Endothelial cell of umbilical vein (primary cell): ENCODE measurements around the gene ABCA2. TPM values are rescaled to one million over a fixed set of nuclear protein-coding genes. Genes with fewer than 3 reads are reported as not detected.

Experiments used
- BruUV-seq: library from RNA; stranded (reverse); fragments of 400-500 nt; replicated peaks from 2 replicates; lab custom pipeline; 2021; lab: Mats Ljungman, UMichigan
- CTCF ChIA-PET: fragments of 300-600, 350-600 bp; sonication (Branson Sonifier 250); formaldehyde crosslinking; loops from one replicate; lab custom pipeline; 2021; ENCODE audit warnings: antibody characterized with exemption, inconsistent platforms; lab: Charles Lee
- POLR2A ChIA-PET: fragments of 300-600, 350-600 bp; sonication (Branson Sonifier 250); formaldehyde crosslinking; loops from one replicate; lab custom pipeline; 2021; ENCODE audit warnings: antibody characterized with exemption, inconsistent platforms; lab: Charles Lee
- DNase-seq: peaks from one replicate; pipeline ENCODE4 v3.0.0-alpha.2; 2011; ENCODE audit warnings: low read depth, low spot score
- FAIRE-seq: peaks from 2 replicates; lab custom pipeline; 2011; peaks lifted over from hg19 to GRCh38; lab: Jason Lieb, UNC
- H2AFZ ChIP-seq: 2 replicates; pipeline ENCODE4 v1.6.0; 2012; ENCODE audit warnings: low read depth, low read length, control low read depth, inconsistent platforms
- H3K27ac ChIP-seq: 2 replicates; pipeline ENCODE4 v1.5.1; 2011; ENCODE audit warnings: low read depth, mild to moderate bottlenecking, control low read depth, low read length, moderate library complexity; ENCODE audit not compliant: insufficient read depth
- H3K27me3 ChIP-seq, 2 experiments: 2 replicates each; pipeline versions ENCODE4 v1.6.0 to v1.6.1; 2011; ENCODE audit warnings: low read length in 2 of 2, mixed read lengths in 1 of 2; ENCODE audit not compliant: control insufficient read depth in 2 of 2, insufficient read depth in 2 of 2
- H3K36me3 ChIP-seq, 2 experiments: 2 replicates in 1 of 2; 3 replicates in 1 of 2; pipeline ENCODE4 v1.5.1; 2011; ENCODE audit warnings: low read length in 2 of 2, mild to moderate bottlenecking in 1 of 2, moderate library complexity in 1 of 2; ENCODE audit not compliant: control insufficient read depth in 2 of 2, insufficient read depth in 2 of 2; ENCODE audit errors: extremely low read depth in 1 of 2
- H3K4me1 ChIP-seq: 3 replicates; pipeline ENCODE4 v1.5.1; 2011; ENCODE audit warnings: mild to moderate bottlenecking, low read length; ENCODE audit not compliant: control insufficient read depth, insufficient read depth; ENCODE audit errors: extremely low read depth
- H3K4me2 ChIP-seq: 2 replicates; pipeline ENCODE4 v1.6.1; 2011; ENCODE audit warnings: low read length, control low read depth, mixed read lengths; ENCODE audit not compliant: insufficient read depth
- H3K4me3 ChIP-seq, 3 experiments: fragments of 200-600 bp in 1 of 3; sonication (generic), shearing (Covaris generic) in 1 of 3; replicated peaks in 1 of 3; 2 replicates each; pipeline ENCODE4 v1.5.1; 2011 to 2016; ENCODE audit warnings: control low read depth in 3 of 3, low read length in 3 of 3, mild to moderate bottlenecking in 2 of 3, inconsistent platforms in 1 of 3, low read depth in 1 of 3, moderate library complexity in 1 of 3; ENCODE audit not compliant: insufficient read depth in 1 of 3
- H3K79me2 ChIP-seq: 2 replicates; pipeline ENCODE4 v1.6.0; 2012; ENCODE audit warnings: low read length, inconsistent platforms; ENCODE audit not compliant: control insufficient read depth, insufficient read depth
- H3K9ac ChIP-seq: replicated peaks from 2 replicates; pipeline ENCODE3; 2011; ENCODE audit warnings: low read length, control low read depth; ENCODE audit not compliant: insufficient read depth; ENCODE audit errors: extremely low read depth
- H3K9me1 ChIP-seq: replicated peaks from 3 replicates; pipeline ENCODE4 v1.6.0; 2011; ENCODE audit warnings: mild to moderate bottlenecking, low read length; ENCODE audit not compliant: control insufficient read depth, insufficient read depth; ENCODE audit errors: extremely low read depth
- H3K9me3 ChIP-seq: replicated peaks from 2 replicates; pipeline ENCODE4 v1.5.1; 2012; ENCODE audit warnings: low read length, inconsistent platforms; ENCODE audit not compliant: control insufficient read depth, insufficient read depth
- H4K20me1 ChIP-seq: replicated peaks from 2 replicates; pipeline ENCODE3; 2011; ENCODE audit warnings: mild to moderate bottlenecking, low read length; ENCODE audit not compliant: control insufficient read depth, insufficient read depth; ENCODE audit errors: extremely low read depth
- CTCF ChIP-seq, 2 donors: IDR thresholded peaks; 1 replicate in 1 of 2; 2 replicates in 1 of 2; pipeline ENCODE4 v1.5.1; 2011; ENCODE audit warnings: low read length in 2 of 2, mild to moderate bottlenecking in 2 of 2, moderate library complexity in 2 of 2, control low read depth in 1 of 2, inconsistent platforms in 1 of 2, low read depth in 1 of 2; ENCODE audit not compliant: insufficient read depth in 1 of 2; ENCODE audit errors: extremely low read depth in 1 of 2
- EZH2 ChIP-seq: IDR thresholded peaks from 2 replicates; pipeline ENCODE4 v1.6.1; 2012; ENCODE audit warnings: borderline replicate concordance, low read depth, mild to moderate bottlenecking, moderate library complexity, low read length, inconsistent platforms; ENCODE audit not compliant: severe bottlenecking
- FOS ChIP-seq: IDR thresholded peaks from 2 replicates; pipeline ENCODE4 v1.6.1; 2011; ENCODE audit warnings: mild to moderate bottlenecking, low read length, moderate library complexity, borderline replicate concordance; ENCODE audit not compliant: insufficient read depth
- JUN ChIP-seq: IDR thresholded peaks from 2 replicates; pipeline ENCODE4 v1.6.1; 2011; ENCODE audit warnings: borderline replicate concordance, low read depth; ENCODE audit not compliant: insufficient read length, insufficient read depth
- MYC ChIP-seq: IDR thresholded peaks from one replicate; pipeline ENCODE4 v1.6.1; 2011; ENCODE audit warnings: mild to moderate bottlenecking, low read depth, low read length
- dilution Hi-C: fragments of 300-500 bp; cut with MboI; formaldehyde crosslinking; loops from one replicate; pipeline ENCODE4 v1.15.0; 2019; ENCODE audit warnings: low sequenced_read_pairs; ENCODE audit not compliant: extremely low pct_ligation_motif_present
- intact Hi-C: fragments of 100-400 bp; cut with micrococcal nuclease; formaldehyde crosslinking; loops from one replicate; pipeline ENCODE4 v1.10.0; 2022
- polyA plus RNA-seq, 4 experiments: library from polyadenylated mRNA; depleted of rRNA in 3 of 4; stranded (reverse) in 3 of 4; unstranded in 1 of 4; fragments of >200 nt; gene quantifications; 2 replicates each; pipeline versions ENCODE4 v1.2.1 to v1.2.3, GENCODE V29; 2011 to 2012; ENCODE audit warnings: missing spikeins in 1 of 4
- total RNA-seq: library from RNA; stranded (reverse); gene quantifications from 2 replicates; pipeline ENCODE4 v1.2.3, GENCODE V29; 2021
- TF ChIP-seq, protein P1 (sequence below): IDR thresholded peaks from 2 replicates; pipeline ENCODE4 v1.6.1; 2011; ENCODE audit not compliant: insufficient read depth, insufficient read length

ABCA2 gene
- total and polyA plus RNA-seq, 2 donors (not counting 3 experiments of a cell fraction or from before 2014, with no cell fraction given): 20.0 to 29.1 TPM

DNA sequence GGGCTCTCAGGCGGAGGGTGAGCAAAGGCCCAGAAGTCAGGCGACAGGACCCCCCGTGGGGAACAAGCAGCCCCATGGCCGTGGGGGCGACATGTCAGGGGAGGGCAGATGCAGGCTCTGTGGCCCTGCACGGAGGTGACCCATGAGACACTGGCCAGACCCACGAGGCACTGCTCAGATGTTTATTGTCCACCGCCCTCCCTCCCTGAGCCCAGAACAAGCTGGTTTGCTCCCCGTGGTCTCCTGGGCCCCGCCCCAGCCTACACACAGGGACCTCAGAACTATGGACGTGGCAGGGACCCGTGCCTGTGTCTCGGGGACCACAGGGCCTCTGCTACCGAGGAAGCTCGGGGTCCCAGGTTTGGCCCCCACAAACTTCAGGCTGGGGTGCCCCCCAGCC, 2.0 kb upstream of the ABCA2 start:
- H3K36me3 ChIP-seq: no peaks in the 10 kb centered on the region
- no peaks in the 10 kb centered on the region for H3K79me2 ChIP-seq
- H3K4me3 ChIP-seq: no peak overlapping the region
- dilution Hi-C loops (no loop called here), intact Hi-C loops (no loop called here)
- no peaks in the 10 kb centered on the region for H3K9me1 ChIP-seq
- ChIA-PET CTCF (interaction anchor here (0.6 to 4.5 kb wide), 53 partner anchors 9 to 269 kb away, joined by 3 to 34 read pairs (median 6); partner anchors contain the start of genes AJM1, ANAPC2, CCDC183 and CLIC3), POLR2A (no interaction called here)
- no peaks in the 10 kb centered on the region for H3K9me3 ChIP-seq
- H3K4me1 ChIP-seq: peaks cover 12% of the 10 kb centered on the region
- no peak for DNase-seq
- H2AFZ ChIP-seq: no peak overlapping the region
- no peak overlapping the region for H3K9ac ChIP-seq
- no peak overlapping the region for H3K27ac ChIP-seq
- no peak for FAIRE-seq
- no peaks in the 10 kb centered on the region for H4K20me1 ChIP-seq
- H3K27me3 ChIP-seq: no peaks in the 10 kb centered on the region
- TF ChIP-seq JUN (no peak), MYC (no peak), FOS (no peak)
- TF ChIP-seq, protein P1, sequence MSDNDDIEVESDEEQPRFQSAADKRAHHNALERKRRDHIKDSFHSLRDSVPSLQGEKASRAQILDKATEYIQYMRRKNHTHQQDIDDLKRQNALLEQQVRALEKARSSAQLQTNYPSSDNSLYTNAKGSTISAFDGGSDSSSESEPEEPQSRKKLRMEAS: no peak
- H3K4me2 ChIP-seq: no peak overlapping the region
- no TSS peak for BruUV-seq

DNA sequence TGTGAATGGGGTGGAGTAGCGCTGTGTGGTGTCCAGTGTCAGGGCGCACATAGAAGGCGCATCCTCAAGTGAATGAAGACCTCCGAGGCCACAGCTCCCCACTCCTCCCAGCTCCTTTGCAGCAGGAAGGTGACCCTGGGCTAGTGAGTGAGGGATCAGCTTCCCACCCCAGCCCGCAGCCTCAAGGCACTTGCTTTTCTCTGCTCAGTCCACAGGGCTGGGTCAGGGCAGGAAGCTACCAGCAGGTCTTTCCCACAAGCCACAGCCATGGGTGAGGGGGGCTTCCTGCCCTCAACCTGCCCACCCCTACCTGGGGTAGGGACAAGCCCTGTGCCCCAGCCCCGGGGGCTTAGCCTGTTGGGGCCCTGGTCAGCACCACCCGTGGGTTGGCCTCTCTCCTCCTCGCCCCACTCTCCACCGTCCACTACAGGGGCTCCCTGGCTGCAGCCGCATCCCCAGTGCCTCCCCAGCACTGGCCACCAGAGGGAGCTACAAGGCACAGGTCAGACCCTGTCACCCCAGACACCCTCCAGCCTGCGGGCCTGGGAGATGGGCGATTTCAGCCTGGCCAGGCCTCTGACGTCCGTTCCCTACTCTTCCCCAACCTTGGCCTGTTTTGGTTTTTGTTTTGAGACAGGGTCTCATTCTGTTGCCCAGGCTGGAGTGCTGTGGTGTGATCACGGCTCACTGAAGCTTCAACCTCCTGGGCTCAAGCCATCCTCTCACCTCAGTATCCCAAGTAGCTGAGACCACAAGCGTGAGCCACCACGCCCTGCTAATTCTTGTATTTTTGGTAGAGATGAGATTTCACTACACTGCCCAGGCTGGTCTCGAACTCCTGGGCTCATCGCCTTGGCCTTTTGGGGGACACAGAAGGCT, 1.3 kb upstream of the ABCA2 start:
- POLR2A ChIA-PET: no interaction called here
- intact Hi-C loops: loop anchor here (1.0 to 2.0 kb wide), 4 partner anchors 16 to 58 kb away; partner anchors contain the start of gene MAN1B1

More for the DNA sequence above, 1.3 kb upstream of the ABCA2 start:
- H3K9me3 ChIP-seq: no peaks in the 10 kb centered on the region
- H3K9me1 ChIP-seq: no peaks in the 10 kb centered on the region
- DNase-seq (peak; percentile 59), FAIRE-seq (peak; percentile 63)
- no peak overlapping the region for H3K4me3 ChIP-seq
- H3K4me1 ChIP-seq: peaks cover 12% of the 10 kb centered on the region
- no peaks in the 10 kb centered on the region for H4K20me1 ChIP-seq
- TF ChIP-seq CTCF (IDR thresholded peaks at IDR 0.05; ENCODE audit: extremely low read depth in 1 of 2, insufficient read depth in 1 of 2, low read depth in 1 of 2, low read length in 2 of 2): peak; percentile 90 to 98
- TF ChIP-seq EZH2: no peak
- no peak overlapping the region for H2AFZ ChIP-seq
- no peak overlapping the region for H3K27ac ChIP-seq
- no peaks in the 10 kb centered on the region for H3K36me3 ChIP-seq
- CTCF ChIA-PET: interaction anchor here (0.6 to 4.5 kb wide), 61 partner anchors 8 to 269 kb away, joined by 3 to 34 read pairs (median 5); partner anchors contain the start of genes AJM1, ANAPC2, CCDC183 and CLIC3
- H3K4me2 ChIP-seq: no peak overlapping the region
- dilution Hi-C loops: no loop called here
- no peaks in the 10 kb centered on the region for H3K27me3 ChIP-seq
- H3K9ac ChIP-seq: no peak overlapping the region
- no TSS peak for BruUV-seq
- no peaks in the 10 kb centered on the region for H3K79me2 ChIP-seq
